HUES48 (cell line): ENCODE data around the gene FADS2.

Source experiments
- H3K27ac ChIP-seq: one replicate; pipeline ENCODE4 v1.7.0; 2013; ENCODE audit warnings: low read depth, low read length, inconsistent platforms
- H3K27me3 ChIP-seq: 2 replicates; pipeline ENCODE4 v1.6.1; 2013; ENCODE audit warnings: mild to moderate bottlenecking, low read length; ENCODE audit not compliant: control insufficient read depth, insufficient read depth
- H3K36me3 ChIP-seq: 2 replicates; pipeline ENCODE4 v1.6.1; 2013; ENCODE audit warnings: low read length; ENCODE audit not compliant: control insufficient read depth, insufficient read depth
- H3K4me1 ChIP-seq: 2 replicates; pipeline ENCODE4 v1.6.1; 2013; ENCODE audit warnings: mild to moderate bottlenecking, low read length; ENCODE audit not compliant: control insufficient read depth, insufficient read depth
- H3K4me3 ChIP-seq: 2 replicates; pipeline ENCODE4 v1.5.1; 2013; ENCODE audit warnings: mild to moderate bottlenecking, low read depth, low read length
- H3K9ac ChIP-seq: 2 replicates; pipeline ENCODE4 v1.6.1; 2013; ENCODE audit warnings: mild to moderate bottlenecking, low read depth, low read length, moderate library complexity
- H3K9me3 ChIP-seq: 2 replicates; pipeline ENCODE4 v1.6.1; 2013; ENCODE audit warnings: low read length; ENCODE audit not compliant: control insufficient read depth, insufficient read depth

The FADS2 gene

GRCh38 chr11:61853698-61854169 lies 25.6 kb downstream of the FADS2 start:
- no peak overlapping the region for H3K27ac ChIP-seq
- H3K36me3 ChIP-seq, result peaks cover 92% of the 10 kb centered on the region
- H3K4me3 ChIP-seq, result no peak overlapping the region
- H3K9ac ChIP-seq, result no peak overlapping the region
- H3K27me3 ChIP-seq, result no peaks in the 10 kb centered on the region
- H3K9me3 ChIP-seq, result no peaks in the 10 kb centered on the region
- no peaks in the 10 kb centered on the region for H3K4me1 ChIP-seq

- Histone ChIP-seq H3K27me3 (no peaks in the 10 kb centered on the region), H3K4me3 (no peak overlapping the region), H3K9ac (no peak overlapping the region), H3K4me1 (no peaks in the 10 kb centered on the region), H3K36me3 (peaks cover 92% of the 10 kb centered on the region), H3K9me3 (no peaks in the 10 kb centered on the region), H3K27ac (no peak overlapping the region)
Observed at GRCh38 chr11:61854206-61854895, 26.3 kb downstream of the FADS2 start.

GRCh38 chr11:61854966-61855714 lies 27.0 kb downstream of the FADS2 start:
- H3K9ac ChIP-seq, result no peak overlapping the region

GRCh38 chr11:61855939-61856680 lies 28.0 kb downstream of the FADS2 start:
- no peak overlapping the region for H3K4me3 ChIP-seq

More at GRCh38 chr11:61854966-61855714, 27.0 kb downstream of the FADS2 start:
- Histone ChIP-seq H3K4me3 (no peak overlapping the region), H3K27me3 (no peaks in the 10 kb centered on the region), H3K36me3 (peaks cover 92% of the 10 kb centered on the region), H3K27ac (no peak overlapping the region), H3K4me1 (no peaks in the 10 kb centered on the region), H3K9me3 (no peaks in the 10 kb centered on the region)

GRCh38 chr11:61860054-61860903 lies 32.2 kb downstream of the FADS2 start:
- Histone ChIP-seq H3K4me3 (no peak overlapping the region), H3K9ac (no peak overlapping the region), H3K27me3 (no peaks in the 10 kb centered on the region), H3K27ac (no peak overlapping the region), H3K36me3 (peaks cover 88% of the 10 kb centered on the region), H3K4me1 (no peaks in the 10 kb centered on the region), H3K9me3 (no peaks in the 10 kb centered on the region)

More at GRCh38 chr11:61855939-61856680, 28.0 kb downstream of the FADS2 start:
- H3K27me3 ChIP-seq, result no peaks in the 10 kb centered on the region
- no peak overlapping the region for H3K9ac ChIP-seq
- H3K4me1 ChIP-seq, result no peaks in the 10 kb centered on the region
- H3K36me3 ChIP-seq, result peaks cover 89% of the 10 kb centered on the region
- H3K27ac ChIP-seq, result no peak overlapping the region
- H3K9me3 ChIP-seq, result no peaks in the 10 kb centered on the region

GRCh38 chr11:61861634-61862033 lies 33.5 kb downstream of the FADS2 start:
- H3K27ac ChIP-seq, result no peak overlapping the region

GRCh38 chr11:61862714-61863547 lies 34.8 kb downstream of the FADS2 start:
- H3K4me1 ChIP-seq, result no peaks in the 10 kb centered on the region
- H3K36me3 ChIP-seq, result peaks cover 76% of the 10 kb centered on the region
- no peaks in the 10 kb centered on the region for H3K9me3 ChIP-seq
- H3K9ac ChIP-seq, result no peak overlapping the region
- no peaks in the 10 kb centered on the region for H3K27me3 ChIP-seq
- H3K4me3 ChIP-seq, result no peak overlapping the region
- H3K27ac ChIP-seq, result no peak overlapping the region

More at GRCh38 chr11:61861634-61862033, 33.5 kb downstream of the FADS2 start:
- Histone ChIP-seq H3K36me3 (peaks cover 88% of the 10 kb centered on the region), H3K4me3 (no peak overlapping the region), H3K27me3 (no peaks in the 10 kb centered on the region), H3K9me3 (no peaks in the 10 kb centered on the region), H3K9ac (no peak overlapping the region), H3K4me1 (no peaks in the 10 kb centered on the region)

GRCh38 chr11:61863548-61864081 lies 35.5 kb downstream of the FADS2 start:
- Histone ChIP-seq H3K4me1 (no peaks in the 10 kb centered on the region), H3K9ac (no peak overlapping the region), H3K27ac (no peak overlapping the region), H3K27me3 (no peaks in the 10 kb centered on the region), H3K9me3 (no peaks in the 10 kb centered on the region), H3K4me3 (no peak overlapping the region), H3K36me3 (peaks cover 73% of the 10 kb centered on the region)

GRCh38 chr11:61864814-61865775 lies 37.0 kb downstream of the FADS2 start:
- no peaks in the 10 kb centered on the region for H3K9me3 ChIP-seq
- no peaks in the 10 kb centered on the region for H3K4me1 ChIP-seq
- no peak overlapping the region for H3K27ac ChIP-seq
- H3K27me3 ChIP-seq, result no peaks in the 10 kb centered on the region
- peaks cover 59% of the 10 kb centered on the region for H3K36me3 ChIP-seq
- no peak overlapping the region for H3K4me3 ChIP-seq
- no peak overlapping the region for H3K9ac ChIP-seq
